HEK293 (cell line): ENCODE measurements around the gene PRKG2.

Experiments used
- CTCF ChIA-PET: fragments of 350-600 bp; formaldehyde crosslinking; extraction: SDS; loops from one replicate; lab custom pipeline; 2021; ENCODE audit warnings: antibody characterized with exemption; lab: Yijun Ruan, JAX
- POLR2A ChIA-PET: fragments of 300-600 bp; formaldehyde crosslinking; extraction: SDS; loops from one replicate; lab custom pipeline; 2020; ENCODE audit warnings: antibody characterized with exemption, inconsistent platforms; lab: Yijun Ruan, JAX
- H3K27ac ChIP-seq: fragments of 200-500 bp; sonication (Bioruptor generic); 2 replicates; pipeline ENCODE4 v1.5.1; 2014; ENCODE audit warnings: low read depth, low read length, control low read depth, inconsistent platforms; ENCODE audit errors: extremely low read depth
- H3K36me3 ChIP-seq, 2 experiments: fragments of 200-500 bp in 1 of 2; sonication (Bioruptor generic) in 1 of 2; 1 replicate in 1 of 2; 2 replicates in 1 of 2; pipeline ENCODE4 v1.5.1; 2014 to 2017; ENCODE audit warnings: inconsistent platforms in 2 of 2, low read length in 2 of 2; ENCODE audit not compliant: control insufficient read depth in 2 of 2, insufficient read depth in 1 of 2
- H3K4me1 ChIP-seq: fragments of 200-500 bp; sonication (Bioruptor generic); 2 replicates; pipeline ENCODE4 v1.5.1; 2014; ENCODE audit warnings: mild to moderate bottlenecking, low read length, inconsistent platforms; ENCODE audit not compliant: control insufficient read depth, insufficient read depth
- H3K4me3 ChIP-seq: 2 replicates; pipeline ENCODE4 v1.5.1; 2011; ENCODE audit warnings: low read depth, mild to moderate bottlenecking, control low read depth, low read length, moderate library complexity
- H3K9me3 ChIP-seq: fragments of 200-500 bp; sonication (Bioruptor generic); 2 replicates; pipeline ENCODE4 v1.5.1; 2014; ENCODE audit warnings: low read depth, low read length, inconsistent platforms; ENCODE audit not compliant: control insufficient read depth, insufficient read depth
- HOXA7 ChIP-seq: sonication (generic); formaldehyde crosslinking; IDR thresholded peaks from 2 replicates; pipeline ENCODE4 v1.8.1; 2022; ENCODE audit warnings: missing genetic modification reagents, borderline replicate concordance
- HOXC10 ChIP-seq: sonication (generic); formaldehyde crosslinking; IDR thresholded peaks from 2 replicates; pipeline ENCODE4 v1.8.1; 2023; ENCODE audit warnings: mild to moderate bottlenecking, missing genetic modification reagents
- MYNN ChIP-seq: fragments of 450-650 bp; formaldehyde crosslinking; IDR thresholded peaks from 2 replicates; pipeline ENCODE4 v1.5.1; 2016; ENCODE audit warnings: missing biosample characterization, missing genetic modification characterization, borderline replicate concordance
- SP3 ChIP-seq: fragments of 450-650 bp; formaldehyde crosslinking; IDR thresholded peaks from 2 replicates; pipeline ENCODE4 v1.5.1; 2016; ENCODE audit warnings: missing biosample characterization, missing genetic modification characterization
- TCF7L2 ChIP-seq: IDR thresholded peaks from 2 replicates; pipeline ENCODE4 v1.6.1; 2011; ENCODE audit warnings: low read depth, mild to moderate bottlenecking, inconsistent platforms, low read length, moderate library complexity, borderline replicate concordance
- ZNF138 ChIP-seq: fragments of 450-650 bp; formaldehyde crosslinking; IDR thresholded peaks from 2 replicates; pipeline ENCODE4 v1.5.1; 2016; ENCODE audit warnings: missing biosample characterization, missing genetic modification characterization, borderline replicate concordance
- ZNF140 ChIP-seq: fragments of 450-650 bp; formaldehyde crosslinking; IDR thresholded peaks from 2 replicates; pipeline ENCODE4 v1.5.1; 2016; ENCODE audit warnings: missing biosample characterization, missing genetic modification characterization
- ZNF202 ChIP-seq: fragments of 450-650 bp; formaldehyde crosslinking; IDR thresholded peaks from 2 replicates; pipeline ENCODE4 v1.5.1; 2016; ENCODE audit warnings: missing biosample characterization, missing genetic modification characterization, borderline replicate concordance
- ZNF26 ChIP-seq: fragments of 450-650 bp; formaldehyde crosslinking; IDR thresholded peaks from 2 replicates; pipeline ENCODE4 v1.5.1; 2016; ENCODE audit warnings: missing biosample characterization, missing genetic modification characterization
- ZNF280D ChIP-seq: fragments of 450-650 bp; formaldehyde crosslinking; IDR thresholded peaks from 2 replicates; pipeline ENCODE4 v1.5.1; 2016; ENCODE audit warnings: missing biosample characterization, missing genetic modification characterization
- ZNF335 ChIP-seq: fragments of 450-650 bp; formaldehyde crosslinking; conservative IDR thresholded peaks from 2 replicates; pipeline ENCODE4 v1.5.1; 2016; ENCODE audit warnings: missing biosample characterization, missing genetic modification characterization
- ZNF350 ChIP-seq: fragments of 450-650 bp; formaldehyde crosslinking; IDR thresholded peaks from 2 replicates; pipeline ENCODE4 v1.5.0; 2017; ENCODE audit warnings: missing biosample characterization, mild to moderate bottlenecking, missing genetic modification characterization
- ZNF404 ChIP-seq: fragments of 450-650 bp; formaldehyde crosslinking; IDR thresholded peaks from 2 replicates; pipeline ENCODE4 v1.5.1; 2017; ENCODE audit warnings: missing biosample characterization, missing genetic modification characterization
- ZNF433 ChIP-seq: fragments of 450-650 bp; formaldehyde crosslinking; IDR thresholded peaks from 2 replicates; pipeline ENCODE4 v1.5.1; 2016; ENCODE audit warnings: missing biosample characterization, missing genetic modification characterization, low read depth
- ZNF449 ChIP-seq: fragments of 450-650 bp; formaldehyde crosslinking; IDR thresholded peaks from 2 replicates; pipeline ENCODE4 v1.5.1; 2017; ENCODE audit warnings: missing biosample characterization, mild to moderate bottlenecking, missing genetic modification characterization, moderate library complexity
- ZNF510 ChIP-seq: fragments of 450-650 bp; formaldehyde crosslinking; IDR thresholded peaks from 2 replicates; pipeline ENCODE4 v1.5.1; 2018; ENCODE audit warnings: mild to moderate bottlenecking, missing genetic modification characterization, missing biosample characterization; ENCODE audit not compliant: insufficient replicate concordance
- ZNF514 ChIP-seq: fragments of 450-650 bp; formaldehyde crosslinking; IDR thresholded peaks from 2 replicates; pipeline ENCODE4 v1.5.1; 2016; ENCODE audit warnings: missing biosample characterization, missing genetic modification characterization
- ZNF585B ChIP-seq: fragments of 450-650 bp; formaldehyde crosslinking; IDR thresholded peaks from 2 replicates; pipeline ENCODE4 v1.5.1; 2016; ENCODE audit warnings: missing biosample characterization, missing genetic modification characterization
- ZNF664 ChIP-seq: fragments of 450-650 bp; formaldehyde crosslinking; IDR thresholded peaks from 2 replicates; pipeline ENCODE4 v1.5.1; 2016; ENCODE audit warnings: missing biosample characterization, missing genetic modification characterization
- ZNF670 ChIP-seq: fragments of 450-650 bp; formaldehyde crosslinking; IDR thresholded peaks from 2 replicates; pipeline ENCODE4 v1.5.1; 2016; ENCODE audit warnings: missing biosample characterization, missing genetic modification characterization, low read depth
- ZNF701 ChIP-seq: fragments of 450-650 bp; formaldehyde crosslinking; IDR thresholded peaks from 2 replicates; pipeline ENCODE4 v1.5.1; 2016; ENCODE audit warnings: missing biosample characterization, missing genetic modification characterization
- ZNF747 ChIP-seq: fragments of 450-650 bp; formaldehyde crosslinking; IDR thresholded peaks from 2 replicates; pipeline ENCODE4 v1.5.1; 2016; ENCODE audit warnings: missing biosample characterization, missing genetic modification characterization
- ZNF785 ChIP-seq: fragments of 450-650 bp; formaldehyde crosslinking; IDR thresholded peaks from 2 replicates; pipeline ENCODE4 v1.5.1; 2016; ENCODE audit warnings: missing biosample characterization, missing genetic modification characterization
- ZXDB ChIP-seq: fragments of 450-650 bp; formaldehyde crosslinking; IDR thresholded peaks from 2 replicates; pipeline ENCODE4 v1.5.1; 2016; ENCODE audit warnings: missing biosample characterization, missing genetic modification characterization

Gene PRKG2

GRCh38 chr4:81257816-81258215, 42.8 kb upstream of the PRKG2 start (continued):
- TF ChIP-seq ZNF140: no peak
- TF ChIP-seq, all 188 proteins: peak for 0

- Histone ChIP-seq H3K9me3 (no peaks in the 10 kb centered on the region), H3K27ac (no peak overlapping the region), H3K36me3 (no peaks in the 10 kb centered on the region), H3K4me3 (no peak overlapping the region), H3K4me1 (no peaks in the 10 kb centered on the region)
- TF ChIP-seq ZNF701 (tag by site-specific recombination): no peak
- TF ChIP-seq ZNF449 (tag by site-specific recombination): no peak
- no peak for TF ChIP-seq ZNF202 (tag by site-specific recombination)
- TF ChIP-seq MYNN (tag by site-specific recombination): no peak
- no peak for TF ChIP-seq ZNF514 (tag by site-specific recombination)
- TF ChIP-seq TCF7L2: no peak
- TF ChIP-seq ZNF404 (tag by site-specific recombination): no peak
- TF ChIP-seq HOXA7 (CRISPR knock-in tag): no peak
- no peak for TF ChIP-seq ZNF138 (tag by site-specific recombination)
- TF ChIP-seq HOXC10: no peak
- no peak for TF ChIP-seq ZNF785 (tag by site-specific recombination)
- POLR2A ChIA-PET: no interaction called here
- CTCF ChIA-PET: interaction anchor here (0.7 kb wide), 1 partner anchor 42 kb away, joined by 3 read pairs; the partner anchor contains the start of gene PRKG2
These were observed 42.0 kb upstream of the PRKG2 start for GRCh38 chr4:81257021-81257420.

GRCh38 chr4:81256059-81256970, 41.3 kb upstream of the PRKG2 start:
- H3K27ac ChIP-seq: no peak overlapping the region
- CTCF ChIA-PET: interaction anchor here (0.7 to 1.0 kb wide), 2 partner anchors 41 to 187 kb away, joined by 3 to 4 read pairs; partner anchors contain the start of gene PRKG2
- no peak for TF ChIP-seq ZNF26 (tag by site-specific recombination)
- no peak for TF ChIP-seq ZNF280D (tag by site-specific recombination)
- TF ChIP-seq ZXDB (tag by site-specific recombination): no peak
- no peak for TF ChIP-seq ZNF664 (tag by site-specific recombination)
- TF ChIP-seq ZNF747 (tag by site-specific recombination): no peak
- TF ChIP-seq ZNF433: no peak
- no peak for TF ChIP-seq ZNF335 (tag by site-specific recombination)
- TF ChIP-seq SP3 (tag by site-specific recombination): no peak
- TF ChIP-seq ZNF670 (tag by site-specific recombination): no peak
- no peak for TF ChIP-seq ZNF510 (tag by site-specific recombination)
- TF ChIP-seq ZNF350 (tag by site-specific recombination): no peak
- TF ChIP-seq ZNF585B (tag by site-specific recombination): no peak
- H3K9me3 ChIP-seq: no peaks in the 10 kb centered on the region
- no peaks in the 10 kb centered on the region for H3K4me1 ChIP-seq
- POLR2A ChIA-PET: no interaction called here
- H3K36me3 ChIP-seq: no peaks in the 10 kb centered on the region
- H3K4me3 ChIP-seq: no peak overlapping the region
